Smooth muscle cell (in vitro differentiated cells): ENCODE data around the gene PIK3CA. TPM values are rescaled to one million over a fixed set of nuclear protein-coding genes. Genes with fewer than 3 reads are reported as not detected.
"Not testable (repeated sequence)": the region's sequence is repeated elsewhere in the genome, so short reads cannot be mapped to it uniquely, and the experiment has no call there.

ENCODE experiments used
- DNase-seq: peaks from one replicate; lab custom pipeline; 2025; ENCODE audit not compliant: unreplicated experiment; lab: John Stamatoyannopoulos, UW
- H2AFZ ChIP-seq: fragments of 200-600 bp; sonication (generic); 2 replicates; pipeline ENCODE4 v1.6.0; 2016; ENCODE audit warnings: antibody characterized with exemption, low read depth, mild to moderate bottlenecking
- H3F3A ChIP-seq: fragments of 200-600 bp; sonication (generic); 2 replicates; pipeline ENCODE4 v1.6.0; 2017; ENCODE audit warnings: antibody characterized with exemption, low read depth
- H3K27ac ChIP-seq: fragments of 200-600 bp; sonication (generic); 2 replicates; pipeline ENCODE4 v1.5.1; 2016; ENCODE audit warnings: low read depth, mild to moderate bottlenecking
- H3K27me3 ChIP-seq: fragments of 200-600 bp; sonication (generic); 2 replicates; pipeline ENCODE4 v1.6.1; 2016; ENCODE audit warnings: low read depth, mild to moderate bottlenecking
- H3K36me3 ChIP-seq: fragments of 200-600 bp; sonication (generic); 2 replicates; pipeline ENCODE4 v1.5.1; 2016; ENCODE audit warnings: low read depth
- H3K4me1 ChIP-seq: fragments of 200-600 bp; sonication (generic); 2 replicates; pipeline ENCODE4 v1.5.1; 2016; ENCODE audit warnings: low read depth
- H3K4me2 ChIP-seq: fragments of 200-600 bp; sonication (generic); 2 replicates; pipeline ENCODE4 v1.6.0; 2016; ENCODE audit warnings: mild to moderate bottlenecking
- H3K4me3 ChIP-seq: fragments of 200-600 bp; sonication (generic); 2 replicates; pipeline ENCODE4 v1.5.1; 2016; ENCODE audit warnings: mild to moderate bottlenecking
- H3K79me2 ChIP-seq: fragments of 200-600 bp; sonication (generic); 2 replicates; pipeline ENCODE4 v1.6.0; 2016; ENCODE audit warnings: low read depth, mild to moderate bottlenecking
- H3K9ac ChIP-seq: fragments of 200-600 bp; sonication (generic); 2 replicates; pipeline ENCODE4 v1.6.0; 2016; ENCODE audit warnings: low read depth
- H3K9me3 ChIP-seq: fragments of 200-600 bp; sonication (generic); replicated peaks from 2 replicates; pipeline ENCODE4 v1.5.1; 2016; ENCODE audit warnings: low read depth
- H4K20me1 ChIP-seq: fragments of 200-600 bp; sonication (generic); 2 replicates; pipeline ENCODE4 v1.6.0; 2016; ENCODE audit warnings: low read depth
- CTCF ChIP-seq: fragments of 200-600 bp; sonication (generic); IDR thresholded peaks from 2 replicates; pipeline ENCODE4 v1.5.1; 2017; ENCODE audit warnings: borderline replicate concordance, mild to moderate bottlenecking, antibody characterized with exemption; ENCODE audit not compliant: insufficient read depth, poor library complexity, severe bottlenecking
- WGBS: methylation state at CpG from one replicate; pipeline ENCODE4 v1.1.7; 2016; ENCODE audit warnings: low lambda C conversion rate; 5-methylcytosine and 5-hydroxymethylcytosine counted together
- polyA plus RNA-seq: library from polyadenylated mRNA; unstranded; fragments of >200 nt; fragmentation: Nextera tagmentation; extraction: Ambion mirVana; gene quantifications from 2 replicates; pipeline ENCODE4 v1.2.1, GENCODE V29; 2016
- total RNA-seq: library from RNA; depleted of rRNA; stranded (reverse); fragments of >200 nt; gene quantifications from 2 replicates; pipeline ENCODE4 v1.2.3, GENCODE V29; 2014

PIK3CA gene
- total and polyA plus RNA-seq, 2 experiments from 2014 or later = 6.1 to 19.6 TPM

GRCh38 chr3:179268400-179269051 is 120.4 kb downstream of the PIK3CA start:
- H3K4me1 ChIP-seq = no peaks in the 10 kb centered on the region
- no peaks in the 10 kb centered on the region for H3F3A ChIP-seq
- no peaks in the 10 kb centered on the region for H3K9me3 ChIP-seq
- H4K20me1 ChIP-seq = no peaks in the 10 kb centered on the region
- no peak overlapping the region for H3K4me3 ChIP-seq
- H3K9ac ChIP-seq = no peak overlapping the region
- no peak overlapping the region for H3K27ac ChIP-seq
- H3K4me2 ChIP-seq = no peak overlapping the region
- no peaks in the 10 kb centered on the region for H3K27me3 ChIP-seq
- 47% methylated on average over 4 of the region's 4 CpGs for WGBS
- H3K36me3 ChIP-seq = no peaks in the 10 kb centered on the region
- H3K79me2 ChIP-seq = no peaks in the 10 kb centered on the region
- DNase-seq = no peak
- no peak for TF ChIP-seq CTCF
- no peak overlapping the region for H2AFZ ChIP-seq

- H2AFZ ChIP-seq = no peak overlapping the region
Measured at GRCh38 chr3:179269152-179269707, 121.1 kb downstream of the PIK3CA start.

GRCh38 chr3:179272385-179272784 is 124.2 kb downstream of the PIK3CA start:
- Histone ChIP-seq H3K27me3 (no peaks in the 10 kb centered on the region), H2AFZ (no peak overlapping the region)
- 99% methylated on average over 3 of the region's 3 CpGs for WGBS

More at GRCh38 chr3:179269152-179269707, 121.1 kb downstream of the PIK3CA start:
- H3F3A ChIP-seq = no peaks in the 10 kb centered on the region
- no peak for TF ChIP-seq CTCF
- H3K4me2 ChIP-seq = no peak overlapping the region
- no peak for DNase-seq
- no peaks in the 10 kb centered on the region for H3K4me1 ChIP-seq
- H3K27ac ChIP-seq = no peak overlapping the region
- no peaks in the 10 kb centered on the region for H3K79me2 ChIP-seq
- H3K9me3 ChIP-seq = no peaks in the 10 kb centered on the region
- H3K4me3 ChIP-seq = no peak overlapping the region
- no peaks in the 10 kb centered on the region for H4K20me1 ChIP-seq
- no peaks in the 10 kb centered on the region for H3K36me3 ChIP-seq
- H3K27me3 ChIP-seq = no peaks in the 10 kb centered on the region
- no peak overlapping the region for H3K9ac ChIP-seq
- 86% methylated on average over 4 of the region's 4 CpGs for WGBS

GRCh38 chr3:179274434-179274833 is 126.3 kb downstream of the PIK3CA start:
- H3K4me3 ChIP-seq, H3K9ac ChIP-seq, H3K4me1 ChIP-seq, H3F3A ChIP-seq, DNase-seq, H2AFZ ChIP-seq, H3K79me2 ChIP-seq, H3K27me3 ChIP-seq, H3K27ac ChIP-seq, H3K36me3 ChIP-seq, H3K9me3 ChIP-seq, H4K20me1 ChIP-seq, H3K4me2 ChIP-seq: not testable (repeated sequence)
- WGBS = 89% methylated on average over 2 of the region's 2 CpGs

More at GRCh38 chr3:179272385-179272784, 124.2 kb downstream of the PIK3CA start:
- Histone ChIP-seq H3K27ac (no peak overlapping the region), H3K36me3 (no peaks in the 10 kb centered on the region), H3K4me1 (no peaks in the 10 kb centered on the region), H3K79me2 (no peaks in the 10 kb centered on the region), H3K4me2 (no peak overlapping the region), H4K20me1 (no peaks in the 10 kb centered on the region), H3K9me3 (no peaks in the 10 kb centered on the region), H3F3A (no peaks in the 10 kb centered on the region), H3K9ac (no peak overlapping the region), H3K4me3 (no peak overlapping the region)
- DNase-seq = no peak
- TF ChIP-seq CTCF = peak; percentile 12
